ENCODE results near the gene PHACTR4. TPM values are rescaled to one million over a fixed set of nuclear protein-coding genes. Genes with fewer than 3 reads are reported as not detected.

Gene PHACTR4
- total RNA-seq, 1 experiment from 2014 or later = 52.9 TPM

- TF ChIP-seq ATF6 (CRISPR knock-in tag; IDR thresholded peaks at IDR 0.05) = no peak
These were observed 89.0 kb downstream of the PHACTR4 start (continued) for GRCh38 chr1:28458237-28459228.

GRCh38 chr1:28466226-28466778 is 96.8 kb downstream of the PHACTR4 start:
- H3K27ac Mint-ChIP-seq = no peak overlapping the region
- TF ChIP-seq ZNF219 (CRISPR knock-in tag; IDR thresholded peaks at IDR 0.05; ENCODE audit: borderline replicate concordance) (no peak), NFYB (CRISPR knock-in tag; conservative IDR thresholded peaks at IDR 0.05; ENCODE audit: low read depth) (no peak), CDX4 (CRISPR knock-in tag; IDR thresholded peaks at IDR 0.05; ENCODE audit: borderline replicate concordance) (no peak), RELA (CRISPR knock-in tag; IDR thresholded peaks at IDR 0.05; ENCODE audit: borderline replicate concordance) (no peak), MXD4 (CRISPR knock-in tag; IDR thresholded peaks at IDR 0.05; ENCODE audit: borderline replicate concordance) (no peak), SP1 (CRISPR knock-in tag; conservative IDR thresholded peaks at IDR 0.05) (no peak), CREM (CRISPR knock-in tag; IDR thresholded peaks at IDR 0.05) (no peak), ZNF263 (CRISPR knock-in tag; IDR thresholded peaks at IDR 0.05; ENCODE audit: low read depth) (no peak), NFE2L1 (CRISPR knock-in tag; IDR thresholded peaks at IDR 0.05) (no peak), E2F5 (CRISPR knock-in tag; IDR thresholded peaks at IDR 0.05) (no peak), NR3C1 (CRISPR knock-in tag; conservative IDR thresholded peaks at IDR 0.05; ENCODE audit: low read depth) (no peak), JUN (CRISPR knock-in tag; IDR thresholded peaks at IDR 0.05) (no peak), ERG (CRISPR knock-in tag; IDR thresholded peaks at IDR 0.05) (no peak), ZNF416 (CRISPR knock-in tag; IDR thresholded peaks at IDR 0.05) (no peak), ZNF138 (CRISPR knock-in tag; conservative IDR thresholded peaks at IDR 0.05) (no peak), TEAD4 (CRISPR knock-in tag; IDR thresholded peaks at IDR 0.05) (no peak), FOXJ3 (CRISPR knock-in tag; IDR thresholded peaks at IDR 0.05; ENCODE audit: borderline replicate concordance) (no peak), RORB (CRISPR knock-in tag; IDR thresholded peaks at IDR 0.05) (no peak), PRDM15 (CRISPR knock-in tag; IDR thresholded peaks at IDR 0.05) (no peak), AR (CRISPR knock-in tag; IDR thresholded peaks at IDR 0.05) (no peak)
- DNase-seq (ENCODE audit: low spot score) = no peak
- H3K9me3 Mint-ChIP-seq = no peaks in the 10 kb centered on the region
- ChIA-PET CTCF (no interaction called here), POLR2A (no interaction called here)
- ATAC-seq = no peak
- H3K36me3 Mint-ChIP-seq = peaks cover 33% of the 10 kb centered on the region
- no peaks in the 10 kb centered on the region for H3K4me1 Mint-ChIP-seq
- no peaks in the 10 kb centered on the region for H3K27me3 Mint-ChIP-seq (ENCODE audit: low read depth)
- H3K4me3 Mint-ChIP-seq = no peak overlapping the region
